Middle frontal gyrus (tissue), 1 donor: ENCODE measurements around the gene SF3B5.
"Not testable (repeated sequence)": the region's sequence is repeated elsewhere in the genome, so short reads cannot be mapped to it uniquely, and the experiment has no call there.

Experiments used
- DNase-seq: peaks from one replicate; pipeline ENCODE4 v3.0.0-alpha.2; 2015; ENCODE audit warnings: low spot score; ENCODE audit errors: extremely low spot score

Gene SF3B5

DNA sequence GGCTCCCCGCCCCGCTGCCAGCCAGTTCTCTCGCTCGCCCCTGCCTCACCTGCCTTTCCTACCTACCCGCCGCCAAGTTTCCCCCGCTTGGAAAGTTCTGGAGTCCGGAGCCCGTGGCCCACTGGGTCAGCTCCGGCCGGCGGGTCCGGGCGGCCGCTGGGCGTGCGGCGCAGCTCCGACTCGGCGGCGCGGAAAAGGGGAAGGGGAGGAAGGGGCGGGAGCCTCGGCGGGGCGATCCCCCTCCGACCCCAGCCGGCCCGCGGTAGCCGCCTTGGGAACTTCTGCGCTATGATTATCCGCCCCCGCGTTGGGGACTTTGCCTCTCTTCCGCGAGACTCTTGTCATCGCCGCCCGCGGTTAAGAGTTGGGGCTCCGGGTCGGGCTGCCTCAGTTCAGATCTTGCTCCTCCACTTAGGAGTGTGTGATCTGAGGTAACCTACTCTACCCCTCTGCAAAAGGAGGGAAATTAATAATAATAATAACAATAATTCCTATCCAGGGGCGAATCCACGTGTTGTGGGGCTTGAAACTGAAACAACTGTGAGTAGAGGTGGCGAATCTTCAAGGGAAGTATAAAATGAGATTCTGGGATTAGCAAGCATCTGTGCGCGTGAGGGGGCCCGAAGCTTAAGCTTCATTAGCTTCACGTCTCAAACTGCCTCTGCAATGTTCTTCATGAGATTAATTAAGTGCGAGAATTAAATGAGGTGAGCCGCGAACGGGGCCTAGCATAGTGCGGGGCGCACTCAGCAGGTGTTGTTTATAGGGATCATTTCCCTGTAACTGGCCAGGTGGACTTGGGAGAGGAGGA lies 30.8 kb downstream of the SF3B5 start:
- no peak for DNase-seq

DNA sequence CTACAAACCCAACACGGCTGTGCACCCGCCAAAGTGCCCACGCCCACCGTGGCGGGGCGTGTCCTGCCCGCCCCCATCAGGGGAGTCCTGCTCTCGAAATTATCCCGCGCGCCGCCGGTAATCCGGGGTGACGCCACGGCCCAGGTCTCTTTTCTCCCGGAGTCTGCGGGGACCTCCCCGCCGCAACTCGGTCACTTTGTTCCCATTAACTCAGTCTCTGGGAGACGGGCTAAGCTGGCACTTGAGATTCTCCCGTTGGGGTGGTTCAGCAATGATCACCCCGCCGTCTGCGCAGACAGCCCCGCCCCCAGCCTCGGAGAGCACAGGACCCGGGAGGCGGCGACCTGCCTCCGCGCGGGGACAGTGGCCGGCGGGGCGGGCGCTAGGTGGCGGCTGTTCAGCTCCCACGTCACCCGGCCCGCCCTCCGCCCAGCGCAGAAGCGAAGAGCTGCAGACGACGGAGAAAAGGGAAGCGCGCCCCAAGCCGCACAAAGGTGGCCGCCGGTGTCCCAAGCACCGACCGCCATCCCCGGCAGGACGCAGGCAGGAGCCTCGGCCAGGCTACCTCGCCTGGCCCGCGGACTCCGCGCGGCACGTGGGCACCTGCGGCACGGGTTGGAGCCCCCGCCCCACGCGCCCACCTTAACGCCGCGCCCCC lies 31.5 kb downstream of the SF3B5 start:
- no peak for DNase-seq

DNA sequence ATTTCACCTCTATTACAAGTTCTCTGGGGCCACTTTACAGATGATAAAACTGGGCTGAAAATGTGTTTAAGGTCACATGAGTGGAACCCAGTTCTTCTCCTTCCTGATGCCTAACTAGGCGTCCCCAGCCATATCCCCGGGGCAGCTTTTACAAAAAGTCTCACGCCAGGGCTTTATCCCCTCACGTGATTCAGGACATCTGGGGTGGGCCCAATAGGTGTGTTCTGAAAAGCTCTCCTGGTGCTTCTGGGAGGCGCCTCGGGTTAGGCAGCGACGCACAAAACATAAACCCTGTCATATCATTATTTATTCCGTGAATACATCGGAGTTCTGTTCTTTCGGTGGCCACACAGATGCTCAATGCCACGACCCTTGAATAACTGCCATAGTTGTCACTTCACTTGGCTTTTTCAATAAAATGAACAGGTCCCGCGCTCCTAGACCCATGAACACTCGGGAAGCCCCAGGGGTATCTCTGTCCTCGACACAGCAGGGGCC lies 32.1 kb downstream of the SF3B5 start:
- no peak for DNase-seq

DNA sequence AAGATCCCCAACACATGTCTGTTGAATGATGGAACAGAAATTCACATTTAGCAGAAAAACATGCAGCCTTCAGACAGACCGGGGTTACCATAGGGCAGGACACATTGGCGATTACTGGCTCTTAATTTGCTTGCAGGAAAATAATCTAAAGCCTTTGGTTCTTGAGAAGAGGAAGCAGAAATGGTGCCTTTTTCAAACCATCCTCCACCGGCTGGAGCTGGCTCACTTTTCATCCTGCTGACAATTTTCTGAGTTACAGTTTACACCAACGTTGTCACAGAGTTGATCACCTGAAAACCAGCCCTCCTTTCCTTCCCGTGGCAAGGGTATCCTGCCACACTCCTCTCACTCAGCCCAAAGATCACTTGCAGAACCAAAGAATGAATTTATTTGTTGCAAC lies 32.6 kb downstream of the SF3B5 start:
- DNase-seq: no peak

DNA sequence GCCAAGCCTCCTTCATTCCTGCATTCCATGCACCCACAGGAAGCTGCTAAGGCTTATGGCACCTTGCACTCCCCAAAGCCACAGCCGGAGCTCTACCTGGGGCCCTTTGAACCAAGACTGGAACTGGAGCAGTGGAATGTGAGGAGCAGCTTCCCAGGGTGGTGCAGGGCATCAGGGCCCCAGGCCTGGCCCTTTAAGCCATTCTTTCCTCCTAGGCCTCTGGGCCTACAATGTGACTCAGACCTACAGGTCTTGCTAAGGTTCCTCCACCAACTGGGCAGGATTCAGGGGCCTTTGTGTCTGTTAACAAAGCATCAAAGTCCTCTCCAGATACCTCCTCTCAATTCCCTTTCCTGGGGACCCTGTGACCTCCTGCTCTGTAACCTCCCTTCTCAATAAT lies 36.2 kb downstream of the SF3B5 start:
- no peak for DNase-seq

DNA sequence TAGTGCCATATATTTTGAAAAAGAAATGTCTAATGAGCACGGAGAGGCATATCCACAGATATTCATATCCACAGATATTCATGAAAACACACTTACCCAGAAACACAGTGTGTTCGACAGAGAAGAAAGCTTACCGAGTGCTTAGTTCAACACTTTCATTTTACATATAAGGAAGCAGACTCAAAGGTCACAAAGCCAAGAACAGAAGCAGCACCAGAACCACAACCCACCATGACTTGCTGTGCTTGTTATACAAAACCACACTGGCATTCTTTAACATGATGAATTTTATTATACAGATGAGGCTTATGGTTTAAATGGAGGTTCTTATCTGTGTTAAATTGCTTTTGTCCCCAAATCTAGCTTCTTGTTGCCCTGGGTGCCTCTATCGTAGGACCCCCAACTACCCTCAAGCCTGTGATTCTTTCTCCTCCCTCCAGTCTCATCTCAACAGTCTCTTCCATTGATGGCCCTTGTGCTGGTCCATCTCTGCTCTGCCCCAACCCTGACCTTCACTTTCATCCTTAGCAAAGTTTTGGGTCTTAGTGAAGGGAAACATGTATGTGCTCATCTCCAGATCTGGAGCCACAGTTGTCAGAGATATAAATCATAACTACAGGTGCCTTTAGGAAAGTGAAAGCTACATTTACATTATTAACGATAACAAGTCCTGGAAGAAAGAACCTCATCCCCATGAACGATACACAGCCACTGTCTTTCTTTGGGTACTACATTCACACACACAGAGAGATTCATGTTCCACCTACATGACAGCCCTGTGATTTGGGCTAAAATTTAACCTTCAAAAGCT lies 40.0 kb downstream of the SF3B5 start:
- DNase-seq: no peak

DNA sequence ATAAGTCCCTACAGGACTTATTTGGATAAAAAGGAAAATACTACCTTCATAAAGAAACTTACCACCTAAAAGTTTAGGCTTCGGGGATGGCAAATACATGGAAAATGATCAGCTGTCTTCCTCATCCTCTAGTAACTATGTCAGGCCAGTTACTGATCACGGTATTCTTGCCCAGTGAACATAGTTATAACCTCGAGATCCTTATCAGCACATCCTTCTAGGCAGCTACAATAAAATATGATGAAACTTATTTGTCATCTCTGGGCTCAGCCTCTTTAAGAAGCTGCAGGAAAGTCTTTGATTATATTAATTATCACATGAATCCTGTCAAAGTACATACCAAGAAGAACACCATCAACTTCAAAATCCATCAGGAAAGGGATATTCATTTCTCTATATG lies 41.8 kb downstream of the SF3B5 start:
- DNase-seq: no peak

DNA sequence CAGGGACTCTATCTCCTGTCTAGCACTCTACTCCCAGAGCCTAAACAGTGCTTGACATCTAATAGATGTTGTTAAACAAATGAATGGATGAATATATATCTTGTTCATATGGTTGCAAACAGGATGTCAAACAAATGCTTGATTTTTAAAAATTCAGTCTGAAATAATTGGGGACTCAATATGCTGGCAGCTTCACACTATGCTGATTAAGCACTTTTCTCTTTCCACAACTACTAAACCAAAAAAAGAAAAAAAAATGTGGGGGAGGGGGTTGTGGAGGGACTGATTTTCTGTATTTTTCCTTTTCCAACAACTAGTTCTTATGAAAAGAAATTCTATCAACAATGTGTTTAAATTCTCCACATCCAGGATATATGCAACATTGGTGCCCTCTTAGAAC lies 42.9 kb downstream of the SF3B5 start:
- no peak for DNase-seq

DNA sequence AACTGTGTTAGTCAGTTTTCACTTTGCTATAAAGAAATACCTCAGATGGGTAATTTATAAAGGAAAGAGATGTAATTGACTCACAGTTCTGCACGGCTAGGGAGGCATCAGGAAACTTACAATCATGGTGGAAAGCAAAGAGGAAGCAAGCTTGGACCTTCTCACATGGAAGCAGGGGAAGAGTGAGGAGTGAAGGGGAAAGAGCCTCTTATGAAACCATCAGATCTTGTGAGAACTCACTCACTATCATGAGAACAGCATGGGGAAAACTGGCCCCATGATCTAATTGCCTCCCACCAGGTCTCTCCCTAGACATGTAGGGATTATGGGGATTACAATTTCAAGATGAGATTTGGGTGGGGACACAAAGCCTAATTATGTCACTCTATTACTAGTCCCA lies 46.0 kb downstream of the SF3B5 start:
- DNase-seq: no peak

DNA sequence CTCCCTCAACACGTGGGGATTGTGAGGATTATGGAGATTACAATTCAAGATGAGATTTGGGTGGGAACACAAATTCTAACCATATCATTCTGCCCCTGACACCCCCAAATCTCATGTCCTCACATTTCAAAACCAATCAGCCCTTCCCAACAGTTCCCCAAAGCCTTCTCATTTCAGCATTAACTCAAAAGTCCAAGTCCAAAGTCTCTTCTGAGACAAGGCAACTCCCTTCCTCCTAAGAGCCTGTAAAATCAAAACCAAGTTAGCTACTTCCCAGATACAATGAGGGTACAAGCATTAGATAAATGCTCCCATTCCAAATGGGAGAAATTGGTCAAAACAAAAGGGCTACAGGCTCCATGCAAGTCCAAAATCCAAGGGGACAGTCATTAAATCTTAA lies 47.7 kb downstream of the SF3B5 start:
- DNase-seq: no peak

DNA sequence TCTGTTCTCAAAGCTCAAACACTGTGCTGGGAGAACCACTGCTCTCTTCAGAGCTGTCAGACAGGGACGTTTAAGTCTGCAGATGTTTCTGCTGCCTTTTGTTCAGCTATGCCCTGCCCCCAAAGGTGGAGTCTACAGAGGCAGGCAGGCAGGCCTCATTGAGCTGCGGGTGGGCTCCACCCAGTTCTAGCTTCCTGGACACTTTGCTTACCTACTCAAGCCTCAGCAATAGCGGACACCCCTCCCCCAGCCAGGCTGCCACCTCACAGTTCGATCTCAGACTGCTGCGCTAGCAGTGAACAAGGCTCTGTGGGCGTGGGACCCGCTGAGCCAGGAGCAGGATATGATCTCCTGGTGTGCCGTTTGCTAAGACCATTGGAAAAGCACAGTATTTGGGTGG lies 48.7 kb downstream of the SF3B5 start:
- not testable (repeated sequence) for DNase-seq

DNA sequence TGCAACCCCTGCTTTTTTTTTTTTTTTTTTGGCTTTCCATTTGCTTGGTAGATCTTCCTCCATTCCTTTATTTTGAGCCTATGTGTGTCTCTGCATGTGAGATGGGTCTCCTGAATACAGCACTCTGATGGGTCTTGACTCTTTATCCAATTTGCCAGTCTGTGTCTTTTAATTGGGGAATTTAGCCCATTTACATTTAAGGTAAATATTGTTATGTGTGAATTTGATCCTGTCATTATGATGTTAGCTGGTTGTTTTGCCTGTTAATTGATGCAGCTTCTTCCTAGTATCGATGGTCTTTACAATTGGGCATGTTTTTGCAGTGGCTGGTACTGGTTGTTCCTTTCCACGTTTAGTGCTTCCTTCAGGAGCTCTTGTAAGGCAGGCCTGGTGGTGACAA lies 50.4 kb downstream of the SF3B5 start:
- DNase-seq: not testable (repeated sequence)
